ENCODE data around the gene GPR78. TPM values are rescaled to one million over a fixed set of nuclear protein-coding genes. Genes with fewer than 3 reads are reported as not detected.

Gene GPR78
- total and polyA plus RNA-seq, 2 of the 8 experiments (the other 6 are each of a cell fraction or from before 2014, with no cell fraction given) = 1.0 to 3.0 TPM

DNA sequence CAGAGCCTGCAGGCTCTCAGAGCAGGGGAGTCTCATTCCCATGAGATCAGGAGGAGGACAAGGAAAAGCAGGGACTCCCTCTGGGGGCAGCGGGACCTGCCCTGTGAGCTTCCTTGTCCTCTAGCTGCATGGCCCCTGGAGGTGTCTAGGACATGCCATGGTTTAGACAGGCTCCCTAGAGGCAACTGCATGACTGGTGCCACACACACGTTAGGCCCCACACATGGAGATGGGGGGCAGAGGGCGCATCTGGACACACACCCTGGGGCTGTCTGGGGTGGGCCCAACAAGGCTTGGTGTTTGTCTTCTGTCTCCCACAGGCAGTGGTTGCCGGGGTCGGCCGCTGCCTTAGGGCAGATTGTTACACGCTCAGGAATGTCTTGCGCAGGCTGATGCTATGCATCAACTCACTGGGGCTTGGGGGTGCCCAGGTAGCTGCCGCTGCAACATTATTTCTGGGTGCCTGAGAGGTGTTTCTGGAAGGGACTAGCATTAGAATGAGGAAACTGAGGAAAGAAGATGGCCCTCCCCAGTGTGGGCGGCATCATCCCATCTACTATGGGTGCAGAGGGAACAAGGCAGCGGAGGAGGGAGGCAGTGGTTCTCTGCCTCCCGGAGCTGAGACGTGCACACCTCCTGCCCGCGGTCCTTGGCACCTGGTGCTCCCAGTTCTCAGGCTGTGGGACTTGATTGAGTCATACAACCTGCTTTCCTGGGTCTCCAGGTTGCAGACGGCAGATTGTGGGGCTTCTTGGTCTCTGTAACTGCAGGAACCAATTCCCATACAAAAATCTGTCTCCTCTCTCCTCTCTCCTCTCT is 32.1 kb upstream of the GPR78 start (continued):
- TF ChIP-seq, protein P1, sequence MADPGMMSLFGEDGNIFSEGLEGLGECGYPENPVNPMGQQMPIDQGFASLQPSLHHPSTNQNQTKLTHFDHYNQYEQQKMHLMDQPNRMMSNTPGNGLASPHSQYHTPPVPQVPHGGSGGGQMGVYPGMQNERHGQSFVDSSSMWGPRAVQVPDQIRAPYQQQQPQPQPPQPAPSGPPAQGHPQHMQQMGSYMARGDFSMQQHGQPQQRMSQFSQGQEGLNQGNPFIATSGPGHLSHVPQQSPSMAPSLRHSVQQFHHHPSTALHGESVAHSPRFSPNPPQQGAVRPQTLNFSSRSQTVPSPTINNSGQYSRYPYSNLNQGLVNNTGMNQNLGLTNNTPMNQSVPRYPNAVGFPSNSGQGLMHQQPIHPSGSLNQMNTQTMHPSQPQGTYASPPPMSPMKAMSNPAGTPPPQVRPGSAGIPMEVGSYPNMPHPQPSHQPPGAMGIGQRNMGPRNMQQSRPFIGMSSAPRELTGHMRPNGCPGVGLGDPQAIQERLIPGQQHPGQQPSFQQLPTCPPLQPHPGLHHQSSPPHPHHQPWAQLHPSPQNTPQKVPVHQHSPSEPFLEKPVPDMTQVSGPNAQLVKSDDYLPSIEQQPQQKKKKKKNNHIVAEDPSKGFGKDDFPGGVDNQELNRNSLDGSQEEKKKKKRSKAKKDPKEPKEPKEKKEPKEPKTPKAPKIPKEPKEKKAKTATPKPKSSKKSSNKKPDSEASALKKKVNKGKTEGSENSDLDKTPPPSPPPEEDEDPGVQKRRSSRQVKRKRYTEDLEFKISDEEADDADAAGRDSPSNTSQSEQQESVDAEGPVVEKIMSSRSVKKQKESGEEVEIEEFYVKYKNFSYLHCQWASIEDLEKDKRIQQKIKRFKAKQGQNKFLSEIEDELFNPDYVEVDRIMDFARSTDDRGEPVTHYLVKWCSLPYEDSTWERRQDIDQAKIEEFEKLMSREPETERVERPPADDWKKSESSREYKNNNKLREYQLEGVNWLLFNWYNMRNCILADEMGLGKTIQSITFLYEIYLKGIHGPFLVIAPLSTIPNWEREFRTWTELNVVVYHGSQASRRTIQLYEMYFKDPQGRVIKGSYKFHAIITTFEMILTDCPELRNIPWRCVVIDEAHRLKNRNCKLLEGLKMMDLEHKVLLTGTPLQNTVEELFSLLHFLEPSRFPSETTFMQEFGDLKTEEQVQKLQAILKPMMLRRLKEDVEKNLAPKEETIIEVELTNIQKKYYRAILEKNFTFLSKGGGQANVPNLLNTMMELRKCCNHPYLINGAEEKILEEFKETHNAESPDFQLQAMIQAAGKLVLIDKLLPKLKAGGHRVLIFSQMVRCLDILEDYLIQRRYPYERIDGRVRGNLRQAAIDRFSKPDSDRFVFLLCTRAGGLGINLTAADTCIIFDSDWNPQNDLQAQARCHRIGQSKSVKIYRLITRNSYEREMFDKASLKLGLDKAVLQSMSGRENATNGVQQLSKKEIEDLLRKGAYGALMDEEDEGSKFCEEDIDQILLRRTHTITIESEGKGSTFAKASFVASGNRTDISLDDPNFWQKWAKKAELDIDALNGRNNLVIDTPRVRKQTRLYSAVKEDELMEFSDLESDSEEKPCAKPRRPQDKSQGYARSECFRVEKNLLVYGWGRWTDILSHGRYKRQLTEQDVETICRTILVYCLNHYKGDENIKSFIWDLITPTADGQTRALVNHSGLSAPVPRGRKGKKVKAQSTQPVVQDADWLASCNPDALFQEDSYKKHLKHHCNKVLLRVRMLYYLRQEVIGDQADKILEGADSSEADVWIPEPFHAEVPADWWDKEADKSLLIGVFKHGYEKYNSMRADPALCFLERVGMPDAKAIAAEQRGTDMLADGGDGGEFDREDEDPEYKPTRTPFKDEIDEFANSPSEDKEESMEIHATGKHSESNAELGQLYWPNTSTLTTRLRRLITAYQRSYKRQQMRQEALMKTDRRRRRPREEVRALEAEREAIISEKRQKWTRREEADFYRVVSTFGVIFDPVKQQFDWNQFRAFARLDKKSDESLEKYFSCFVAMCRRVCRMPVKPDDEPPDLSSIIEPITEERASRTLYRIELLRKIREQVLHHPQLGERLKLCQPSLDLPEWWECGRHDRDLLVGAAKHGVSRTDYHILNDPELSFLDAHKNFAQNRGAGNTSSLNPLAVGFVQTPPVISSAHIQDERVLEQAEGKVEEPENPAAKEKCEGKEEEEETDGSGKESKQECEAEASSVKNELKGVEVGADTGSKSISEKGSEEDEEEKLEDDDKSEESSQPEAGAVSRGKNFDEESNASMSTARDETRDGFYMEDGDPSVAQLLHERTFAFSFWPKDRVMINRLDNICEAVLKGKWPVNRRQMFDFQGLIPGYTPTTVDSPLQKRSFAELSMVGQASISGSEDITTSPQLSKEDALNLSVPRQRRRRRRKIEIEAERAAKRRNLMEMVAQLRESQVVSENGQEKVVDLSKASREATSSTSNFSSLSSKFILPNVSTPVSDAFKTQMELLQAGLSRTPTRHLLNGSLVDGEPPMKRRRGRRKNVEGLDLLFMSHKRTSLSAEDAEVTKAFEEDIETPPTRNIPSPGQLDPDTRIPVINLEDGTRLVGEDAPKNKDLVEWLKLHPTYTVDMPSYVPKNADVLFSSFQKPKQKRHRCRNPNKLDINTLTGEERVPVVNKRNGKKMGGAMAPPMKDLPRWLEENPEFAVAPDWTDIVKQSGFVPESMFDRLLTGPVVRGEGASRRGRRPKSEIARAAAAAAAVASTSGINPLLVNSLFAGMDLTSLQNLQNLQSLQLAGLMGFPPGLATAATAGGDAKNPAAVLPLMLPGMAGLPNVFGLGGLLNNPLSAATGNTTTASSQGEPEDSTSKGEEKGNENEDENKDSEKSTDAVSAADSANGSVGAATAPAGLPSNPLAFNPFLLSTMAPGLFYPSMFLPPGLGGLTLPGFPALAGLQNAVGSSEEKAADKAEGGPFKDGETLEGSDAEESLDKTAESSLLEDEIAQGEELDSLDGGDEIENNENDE (IDR thresholded peaks at IDR 0.05; ENCODE audit: insufficient replicate concordance, low read length) = no peak
- TF ChIP-seq TAF1 (IDR thresholded peaks at IDR 0.05; ENCODE audit: low read depth, low read length) = no peak
- TF ChIP-seq SIRT6 (IDR thresholded peaks at IDR 0.05; ENCODE audit: low read length) = no peak
- TF ChIP-seq SRF (IDR thresholded peaks at IDR 0.05; ENCODE audit: low read depth, low read length) = no peak
- TF ChIP-seq CBX8 (IDR thresholded peaks at IDR 0.05; ENCODE audit: borderline replicate concordance, low read depth, low read length) = no peak
- TF ChIP-seq RXRA (IDR thresholded peaks at IDR 0.05; ENCODE audit: insufficient read depth, low read depth, low read length) = no peak

All from H1 (cell line).